Neural progenitor cell (in vitro differentiated cells): ENCODE data around the gene KIAA1217.

Source experiments
- CTCF ChIP-seq: fragments of 200-600 bp; sonication (generic); IDR thresholded peaks from 2 replicates; pipeline ENCODE4 v1.5.1; 2017; ENCODE audit warnings: antibody characterized with exemption, mild to moderate bottlenecking
- EZH2 ChIP-seq: fragments of 200-600 bp; sonication (generic); IDR thresholded peaks from 2 replicates; pipeline ENCODE4 v1.6.1; 2017; ENCODE audit warnings: antibody characterized with exemption, mild to moderate bottlenecking, moderate library complexity
- EZH2phosphoT487 ChIP-seq: fragments of 200-600 bp; sonication (generic); IDR thresholded peaks from 2 replicates; pipeline ENCODE4 v1.6.1; 2017; ENCODE audit warnings: antibody characterized with exemption

- TF ChIP-seq CTCF: no peak
- no peak for TF ChIP-seq EZH2
- no peak for TF ChIP-seq EZH2phosphoT487
Measured at GRCh38 chr10:24496906-24497305, 288.0 kb downstream of the KIAA1217 start.
